UCSD-AML1 (cell line): ENCODE results near the gene NELFA.

ENCODE experiments used
- DNase-seq: peaks from one replicate; lab custom pipeline; 2025; ENCODE audit not compliant: unreplicated experiment; lab: John Stamatoyannopoulos, UW

NELFA gene

DNA sequence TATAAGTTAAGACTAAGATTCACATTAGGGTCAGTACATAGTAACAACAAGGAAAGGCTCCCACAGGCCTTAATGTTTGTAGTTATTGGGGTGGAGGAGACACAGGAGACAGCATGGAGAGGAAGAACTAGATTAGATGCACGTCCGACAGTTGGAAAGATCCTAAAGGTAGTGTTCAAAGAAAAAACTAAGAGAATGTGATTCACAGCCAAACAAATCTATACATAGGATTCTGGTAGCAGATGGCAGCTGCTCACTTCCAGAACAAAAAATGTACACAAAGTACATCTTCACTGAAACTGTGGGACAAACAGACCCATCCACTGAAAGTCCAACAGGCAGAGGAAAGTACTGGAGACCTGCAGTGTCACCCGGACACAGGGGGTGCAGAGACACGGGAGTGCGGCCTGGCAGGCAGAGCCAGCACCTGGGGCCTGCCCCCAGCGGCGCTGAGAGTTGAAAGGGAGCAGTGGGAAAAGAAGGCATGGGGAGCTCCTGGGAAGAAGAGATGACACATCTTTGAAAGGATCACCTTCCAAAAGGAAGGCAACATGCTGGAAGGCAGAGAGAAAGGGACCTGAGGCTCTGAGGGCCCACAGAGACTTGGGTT lies 40.0 kb downstream of the NELFA start:
- DNase-seq, result no peak

DNA sequence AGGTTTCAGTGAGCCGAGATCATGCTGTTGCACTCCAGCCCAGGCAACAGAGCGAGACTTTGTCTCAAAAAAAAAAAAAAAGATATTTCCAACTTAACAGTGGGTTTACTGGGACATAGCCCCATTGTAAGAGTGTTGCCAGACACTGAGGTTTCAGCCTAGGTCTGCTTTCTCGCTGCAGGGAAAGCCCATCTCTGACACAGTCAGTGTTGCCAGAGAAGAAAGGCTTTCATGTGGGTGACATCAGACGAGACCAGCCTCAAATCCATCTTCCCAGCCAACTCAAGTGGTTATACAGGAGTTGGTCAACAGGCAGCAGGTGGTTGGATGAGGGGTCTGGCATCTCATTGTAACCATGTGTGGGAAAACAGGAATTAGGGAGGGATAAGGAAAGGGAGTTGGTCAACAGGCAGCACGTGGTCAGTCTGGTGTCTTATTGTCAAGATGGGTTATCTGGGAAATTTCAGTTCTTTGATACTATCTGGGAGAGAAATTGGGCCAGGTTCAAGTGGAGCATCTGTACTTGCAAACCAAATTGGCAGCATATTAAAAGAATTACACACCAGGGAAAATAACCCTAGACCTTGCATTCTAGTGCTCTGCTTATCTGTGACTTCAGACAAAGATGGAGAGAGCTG lies 41.1 kb downstream of the NELFA start:
- DNase-seq, result no peak

GRCh38 chr4:1964971-1965370 lies 43.8 kb downstream of the NELFA start:
- DNase-seq, result no peak

DNA sequence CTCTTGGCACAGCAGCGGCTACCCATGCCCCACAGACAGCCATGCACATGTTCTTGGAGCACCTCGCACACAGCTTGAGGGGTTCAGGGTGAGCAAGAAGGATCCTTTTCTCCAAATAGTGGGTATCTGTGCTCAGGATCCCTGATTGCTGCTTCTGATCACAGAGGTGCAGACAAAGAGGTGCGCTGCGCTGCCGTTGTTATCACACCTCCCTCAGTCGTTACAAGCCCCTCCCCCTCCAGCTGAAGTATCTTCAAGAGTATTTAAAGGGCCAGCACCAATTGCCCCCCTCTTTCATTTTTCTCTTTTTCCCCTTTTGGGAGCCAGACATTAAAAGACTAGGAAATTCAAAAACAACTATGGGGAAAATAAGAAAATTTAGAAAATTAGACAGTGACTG lies 44.3 kb downstream of the NELFA start:
- no peak for DNase-seq

DNA sequence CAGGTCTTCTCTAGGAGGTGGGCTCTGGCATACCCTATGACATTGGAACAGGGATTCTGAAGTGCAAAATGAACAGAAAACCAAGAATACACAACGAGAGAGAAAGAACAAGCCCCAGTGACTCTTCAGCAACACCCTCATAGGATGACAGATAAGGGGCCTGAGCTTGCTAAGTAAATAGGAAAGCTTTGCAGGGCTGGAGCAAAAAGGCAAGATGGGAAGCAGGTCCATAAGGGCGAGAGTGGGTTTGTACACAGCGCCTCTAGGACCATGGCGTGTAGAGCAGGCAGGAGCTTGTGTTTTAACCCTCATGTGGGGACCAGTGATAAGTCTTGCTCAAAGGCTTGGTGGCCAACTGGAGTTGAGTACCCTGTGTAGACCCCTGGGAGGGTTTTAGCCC lies 45.8 kb downstream of the NELFA start:
- no peak for DNase-seq

DNA sequence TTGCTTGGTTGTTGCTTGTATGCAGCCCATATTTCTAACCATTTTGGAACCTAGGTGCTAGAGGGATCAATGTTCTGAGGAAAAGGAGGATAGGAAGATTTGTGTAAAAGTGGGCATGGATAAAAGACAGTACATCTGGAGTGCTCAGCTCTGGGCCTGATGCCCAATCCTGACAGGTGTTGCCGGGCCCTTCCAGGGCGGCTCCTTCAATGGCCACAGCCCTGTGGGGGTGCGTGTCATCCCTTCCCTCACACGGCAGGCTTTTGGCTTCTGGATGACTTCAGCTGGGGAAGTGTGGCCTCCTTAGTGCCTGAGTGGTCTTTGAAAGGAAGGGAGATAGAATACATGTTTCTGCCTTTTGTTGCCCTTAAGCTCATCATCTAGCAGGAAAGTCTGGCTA lies 47.2 kb downstream of the NELFA start:
- DNase-seq, result no peak

DNA sequence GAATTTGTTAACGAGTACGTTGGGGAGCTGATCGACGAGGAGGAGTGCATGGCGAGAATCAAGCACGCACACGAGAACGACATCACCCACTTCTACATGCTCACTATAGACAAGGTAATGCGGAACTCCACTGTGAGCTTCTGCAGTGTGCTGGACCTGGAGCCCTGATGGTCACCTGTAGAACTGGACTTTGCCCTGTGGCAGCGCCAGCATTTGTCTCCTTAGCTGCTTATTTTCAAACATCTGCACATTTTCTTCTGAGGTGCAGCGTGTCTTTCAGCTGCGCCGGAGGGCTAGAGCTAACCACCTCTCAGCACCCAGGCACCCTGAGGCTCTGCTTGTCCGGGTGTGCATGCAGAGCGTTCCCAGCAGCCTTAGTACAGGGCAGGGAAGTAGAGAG lies 47.7 kb downstream of the NELFA start:
- no peak for DNase-seq

GRCh38 chr4:1960170-1960825 lies 48.5 kb downstream of the NELFA start:
- no peak for DNase-seq

GRCh38 chr4:1959104-1959384 lies 49.7 kb downstream of the NELFA start:
- DNase-seq, result no peak

DNA sequence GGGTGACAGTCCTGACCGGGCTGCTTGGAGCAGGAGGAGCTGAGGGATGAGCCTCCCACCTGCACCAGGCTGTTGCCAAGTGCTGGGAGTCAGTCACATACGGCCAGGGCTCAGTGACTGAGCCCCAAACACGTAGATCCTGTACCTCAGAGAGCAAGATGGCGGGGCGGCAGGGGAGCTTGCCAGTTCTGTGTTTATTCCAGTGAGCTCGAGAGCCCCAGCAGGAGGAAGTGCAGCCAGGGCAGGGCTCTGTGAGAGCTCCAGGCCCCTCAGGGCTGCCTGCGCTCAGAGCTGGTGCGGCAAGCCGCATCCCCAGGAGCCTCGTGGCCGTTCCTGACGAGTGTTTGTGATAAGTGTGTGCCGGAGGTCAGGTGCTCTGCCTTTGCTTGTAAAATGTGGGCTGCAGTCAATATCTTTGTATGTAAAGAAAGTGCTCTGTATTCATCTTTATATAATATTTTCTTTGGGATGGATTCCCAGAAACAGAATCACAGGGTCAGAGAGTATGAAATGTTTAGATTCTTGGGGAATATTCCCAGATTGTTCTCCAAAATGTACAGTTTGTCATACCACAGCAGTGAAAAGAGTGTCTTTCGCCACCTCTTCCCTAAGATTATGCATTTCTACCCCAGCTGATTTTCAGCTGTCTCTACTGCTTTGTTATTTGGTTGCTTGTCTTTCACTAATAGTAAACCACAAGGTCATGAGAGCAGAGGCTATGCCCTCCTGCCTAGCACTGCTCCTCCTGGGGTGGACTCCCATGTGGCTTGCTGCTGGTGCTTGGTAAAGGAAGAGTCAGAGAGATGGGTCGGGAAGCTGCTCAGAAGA lies 50.3 kb downstream of the NELFA start:
- DNase-seq, result no peak

GRCh38 chr4:1956631-1957030 lies 52.1 kb downstream of the NELFA start:
- no peak for DNase-seq

GRCh38 chr4:1953335-1953734 lies 55.4 kb downstream of the NELFA start:
- no peak for DNase-seq

DNA sequence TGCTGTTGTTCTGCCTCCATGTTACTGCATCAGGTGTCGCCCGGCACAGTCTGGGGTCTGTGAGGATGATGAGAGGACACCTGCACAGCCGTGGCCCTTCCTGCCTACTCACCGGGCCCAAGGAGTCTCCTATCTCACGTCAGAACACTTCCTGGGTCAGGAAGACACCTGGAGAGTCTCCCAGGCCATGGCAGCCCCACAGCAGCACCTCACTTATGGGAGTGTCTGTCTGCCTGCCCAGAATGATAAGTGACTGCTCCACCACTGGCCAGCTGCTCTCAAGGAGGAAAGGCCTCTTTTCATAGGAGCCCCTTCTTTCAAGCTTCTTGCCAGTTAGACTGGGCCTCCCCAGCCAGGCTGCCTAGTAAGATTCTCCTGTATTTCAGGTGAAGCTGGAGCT lies 56.1 kb downstream of the NELFA start:
- DNase-seq, result no peak

GRCh38 chr4:1952058-1952700 lies 56.6 kb downstream of the NELFA start:
- DNase-seq, result no peak

GRCh38 chr4:1950369-1950768 lies 58.4 kb downstream of the NELFA start:
- no peak for DNase-seq

- no peak for DNase-seq
These were observed 59.8 kb downstream of the NELFA start for GRCh38 chr4:1948892-1949436.

- no peak for DNase-seq
These were observed 60.5 kb downstream of the NELFA start for GRCh38 chr4:1948232-1948631.

- DNase-seq, result no peak
These were observed 62.9 kb downstream of the NELFA start for GRCh38 chr4:1945912-1946311.

DNA sequence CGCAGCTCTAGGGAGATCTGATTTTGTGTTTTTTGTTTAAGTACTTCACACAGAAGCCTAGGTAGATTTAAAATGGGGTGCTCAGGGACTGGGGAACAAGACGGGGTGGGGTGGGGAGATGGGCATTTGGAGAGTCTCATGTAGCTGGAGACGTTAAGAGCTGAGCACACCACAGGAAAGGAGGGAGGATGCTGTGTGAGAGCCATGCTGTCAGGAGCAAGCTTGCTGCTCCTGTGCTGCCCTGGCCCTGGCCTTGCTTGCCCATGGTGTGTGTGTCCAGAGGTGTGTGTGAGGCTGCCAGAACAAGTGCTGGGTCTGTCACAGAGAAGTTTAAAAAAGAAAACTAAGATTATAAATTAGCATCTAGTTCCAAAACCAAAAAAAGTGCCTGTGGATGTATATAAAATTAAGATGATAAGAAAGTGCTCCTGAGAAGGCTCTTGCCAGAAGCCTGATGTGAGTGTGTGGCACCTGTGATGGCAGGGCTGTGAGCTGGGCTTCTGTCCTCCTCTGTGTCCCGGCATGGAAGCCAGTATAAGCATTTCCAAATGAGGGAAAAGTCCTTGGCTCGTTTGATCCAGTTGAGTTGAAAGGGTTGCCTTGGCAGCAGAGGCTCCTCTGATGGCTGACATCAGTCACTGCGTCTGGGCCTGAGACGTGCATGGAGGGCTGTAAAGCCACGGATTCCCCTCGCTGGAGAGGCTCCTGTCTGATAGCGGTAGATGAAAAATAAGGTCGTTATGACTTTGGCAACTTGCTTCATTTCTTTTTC lies 63.5 kb downstream of the NELFA start:
- no peak for DNase-seq

DNA sequence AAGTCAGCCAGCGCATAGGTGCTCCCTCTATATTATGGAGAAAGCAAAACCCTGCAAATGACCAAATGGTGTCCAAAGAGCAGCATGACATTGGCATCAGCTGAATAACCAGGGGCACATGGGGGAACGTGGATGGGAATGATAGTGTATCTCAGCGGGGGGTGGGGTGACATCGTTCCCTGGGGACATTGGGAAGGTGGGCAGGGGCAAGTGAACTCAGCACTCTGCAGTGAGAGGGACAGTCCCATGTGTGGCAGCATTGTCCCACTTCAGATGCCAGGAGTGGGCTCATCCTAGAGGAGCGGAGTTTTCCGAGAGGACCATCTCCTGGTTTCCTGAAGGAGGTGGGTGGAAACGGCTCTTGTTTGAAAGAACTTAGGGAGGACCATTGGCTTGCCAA lies 64.8 kb downstream of the NELFA start:
- no peak for DNase-seq

GRCh38 chr4:1940566-1940965 lies 68.2 kb downstream of the NELFA start:
- DNase-seq, result no peak
